Frontal cortex (tissue), 4 donors: ENCODE data around the gene QRICH1. TPM values are rescaled to one million over a fixed set of nuclear protein-coding genes. Genes with fewer than 3 reads are reported as not detected.

Experiments used
- DNase-seq, 2 donors: peaks; one replicate each; pipeline ENCODE4 v3.0.0; 2012; ENCODE audit warnings: low spot score in 2 of 2
- FAIRE-seq: peaks from 2 replicates; lab custom pipeline; 2012; peaks lifted over from hg19 to GRCh38; lab: Jason Lieb, UNC
- total RNA-seq: library from RNA; depleted of rRNA; stranded (reverse); fragments of >200 nt; gene quantifications from one replicate; pipeline ENCODE4 v1.2.3, GENCODE V29; 2014
- donor health status: control.
- donor health status: control.
- donor health status: control.

Gene QRICH1
- total RNA-seq, 1 donor from 2014 or later = 148 TPM

DNA sequence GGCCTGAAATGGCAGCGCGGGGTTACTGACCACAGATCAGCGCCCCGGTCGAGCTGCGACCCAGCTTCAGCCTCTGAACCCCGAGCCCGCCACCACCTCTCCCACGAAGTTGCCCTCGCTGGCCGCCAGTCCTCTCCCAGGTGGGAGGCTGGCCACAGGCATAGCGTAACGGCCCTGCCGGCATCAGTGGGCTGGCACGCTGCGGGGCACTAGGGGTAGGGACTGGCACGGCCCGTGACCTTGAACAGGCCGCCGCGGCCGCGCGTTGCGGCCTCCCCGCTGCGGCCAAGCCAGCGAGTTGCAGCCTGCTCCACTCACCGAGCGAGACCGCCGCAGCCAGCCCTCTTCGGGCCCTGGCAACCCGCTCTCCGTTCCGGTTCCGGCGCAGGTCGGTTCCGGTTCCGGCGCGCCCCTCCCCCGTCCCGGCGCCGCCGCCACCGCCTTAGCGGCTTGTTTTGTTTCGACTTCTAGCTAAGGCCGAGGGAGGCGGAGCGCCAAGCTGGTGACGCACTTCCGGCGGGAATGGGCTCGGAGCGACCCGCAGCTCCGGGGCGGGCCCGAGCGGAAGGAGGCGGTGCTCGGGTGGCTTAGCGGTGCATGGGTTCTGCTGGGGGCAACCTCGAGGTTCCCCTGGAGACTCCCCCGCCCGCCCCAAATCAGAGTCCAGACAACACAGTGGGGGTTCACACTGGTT lies 26.7 kb upstream of the QRICH1 start, which contains the start of gene USP19:
Gene USP19 (minus strand): TSS at position 386 of the 694 bp plus-strand sequence. CDS start 1,678 bp downstream, outside the sequence.
- peak; percentile 96 to 99 for DNase-seq
- peak; percentile 23 for FAIRE-seq

DNA sequence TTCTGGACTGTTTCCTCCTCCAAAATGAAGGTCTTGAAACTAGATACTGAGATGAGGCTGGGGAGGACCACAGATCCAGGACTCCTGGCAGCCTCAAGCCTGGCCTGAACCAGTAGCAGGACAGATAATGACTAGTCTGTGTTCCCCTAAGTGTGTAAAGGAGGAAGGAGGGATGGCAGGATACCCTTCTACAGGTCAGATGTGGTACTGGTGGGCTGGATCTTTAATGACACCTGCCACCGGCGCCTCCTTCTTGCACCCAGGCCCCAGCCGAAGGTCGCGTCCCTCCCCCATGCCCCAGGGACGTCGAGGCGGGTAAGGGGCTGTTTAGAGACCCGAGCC lies 26.2 kb upstream of the QRICH1 start:
- no peak for FAIRE-seq
- no peak for DNase-seq

DNA sequence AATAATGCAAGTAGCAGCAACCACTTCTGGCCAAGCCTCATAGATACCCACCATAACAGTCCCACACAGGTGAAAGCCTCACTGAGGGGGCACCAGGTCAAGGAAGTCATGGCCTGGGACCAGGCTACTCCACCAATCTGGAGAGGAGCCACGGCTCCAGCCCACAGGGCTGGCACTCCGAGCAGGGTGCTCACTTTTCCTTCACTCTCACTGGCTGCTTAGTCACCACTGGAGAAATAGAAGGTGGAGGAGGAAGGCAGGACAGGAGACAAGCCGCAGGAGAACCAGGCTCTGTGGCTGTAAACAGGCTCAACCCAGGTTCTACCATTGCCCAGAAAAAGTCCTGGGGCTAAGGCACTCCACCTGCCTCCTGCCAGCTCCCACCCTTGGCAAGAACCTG lies 25.6 kb upstream of the QRICH1 start:
- FAIRE-seq (no peak), DNase-seq (no peak)

DNA sequence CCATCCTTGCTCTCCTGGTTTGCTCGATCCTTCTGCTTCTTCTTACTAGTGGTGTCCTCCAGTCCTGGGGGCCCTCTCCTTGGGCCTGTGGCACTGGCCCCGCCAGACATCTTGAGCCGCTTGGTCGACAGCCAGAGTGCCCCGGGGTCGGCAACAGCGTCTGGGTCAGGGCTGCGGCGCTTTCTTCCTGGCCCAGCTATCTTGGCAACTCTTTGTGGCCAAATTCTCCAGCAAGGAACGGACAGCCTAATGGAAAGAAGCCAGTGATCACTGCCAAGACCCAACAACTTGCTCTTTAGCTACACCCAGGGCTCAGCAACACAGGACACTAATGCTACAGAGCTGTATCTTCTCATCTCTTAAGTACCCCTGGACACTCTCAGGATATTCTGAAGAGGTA lies 25.2 kb upstream of the QRICH1 start:
- FAIRE-seq = no peak
- no peak for DNase-seq

DNA sequence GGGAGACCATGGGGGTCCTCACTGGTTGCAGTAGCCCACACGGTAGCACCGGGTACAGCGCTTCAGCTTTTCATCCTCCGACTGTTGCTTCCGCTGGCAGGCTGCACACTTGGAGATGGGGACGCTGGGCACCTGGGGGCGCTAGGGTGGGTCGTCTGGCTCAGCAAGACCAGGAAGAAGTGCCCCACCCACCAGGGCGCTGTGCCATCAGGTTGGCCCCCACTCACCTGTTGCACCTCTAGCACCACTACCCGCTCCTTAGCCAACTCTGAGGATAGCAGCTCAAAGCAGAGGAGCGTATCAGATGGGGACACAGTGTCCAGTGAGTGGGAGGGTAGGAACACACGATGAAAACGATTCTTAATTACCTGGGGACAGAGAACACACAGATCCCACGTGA lies 18.4 kb upstream of the QRICH1 start:
- FAIRE-seq = no peak
- no peak for DNase-seq

DNA sequence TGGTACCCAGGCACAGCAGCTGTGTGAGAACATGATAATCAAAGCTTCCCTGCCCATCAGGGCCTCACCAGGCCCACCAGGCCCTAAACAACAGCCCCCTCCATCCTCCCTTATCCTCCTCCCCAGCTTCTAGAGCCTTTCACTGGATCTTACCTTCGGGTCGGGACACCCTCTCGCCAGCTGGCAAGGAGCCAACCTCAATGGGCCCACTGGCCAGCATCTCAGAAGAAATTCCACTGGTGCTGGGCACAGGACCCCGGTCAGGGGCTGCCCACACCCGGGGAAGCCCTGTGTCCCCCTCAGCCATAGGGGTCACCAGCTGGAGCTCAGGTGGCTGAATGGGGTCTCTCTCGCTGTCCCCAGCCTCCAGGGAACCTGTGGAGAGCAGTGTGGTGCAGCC lies 17.5 kb upstream of the QRICH1 start:
- no peak for FAIRE-seq

DNA sequence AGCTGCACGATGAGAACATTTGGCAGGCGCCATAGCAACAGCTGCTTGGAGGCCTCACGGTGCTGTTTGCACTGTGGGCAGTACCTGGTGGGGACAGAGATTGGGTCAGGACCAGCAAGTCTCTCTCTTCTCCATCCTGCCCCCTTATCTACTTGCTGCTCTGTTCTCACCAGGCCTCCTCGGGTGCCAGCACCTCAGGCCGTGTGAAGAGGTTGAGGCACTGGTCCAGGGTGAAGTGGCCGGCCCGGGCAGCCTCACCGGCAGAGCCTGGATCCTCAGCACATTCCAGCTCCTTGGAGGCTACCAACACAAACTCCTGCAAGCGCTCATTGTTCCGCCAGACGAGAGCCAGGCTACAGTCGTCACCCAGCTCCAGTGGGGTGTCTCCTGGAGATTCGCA lies 16.9 kb upstream of the QRICH1 start:
- FAIRE-seq (no peak), DNase-seq (no peak)

More for the DNA sequence above, 17.5 kb upstream of the QRICH1 start:
- no peak for DNase-seq

DNA sequence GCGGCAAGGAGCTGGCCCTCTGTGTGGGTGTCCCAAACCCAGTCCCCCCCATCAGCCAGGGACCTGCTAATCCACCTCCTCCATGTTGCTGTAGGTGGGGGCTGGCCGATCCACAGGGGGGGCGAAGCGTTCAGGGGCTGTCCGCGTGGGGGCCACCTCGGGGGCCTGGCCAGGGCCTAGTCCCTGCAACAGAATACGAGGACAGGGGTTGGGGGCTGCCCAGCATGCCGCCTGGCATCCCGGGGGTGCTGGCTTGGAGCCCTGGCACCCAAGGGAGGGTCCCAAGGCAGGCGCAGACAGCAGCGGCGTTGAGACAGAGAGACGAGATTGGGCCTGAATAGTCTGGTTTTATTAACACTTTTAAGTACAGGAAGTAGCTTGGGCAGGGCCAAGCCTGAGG lies 14.5 kb upstream of the QRICH1 start:
- no peak for DNase-seq
- FAIRE-seq = no peak

DNA sequence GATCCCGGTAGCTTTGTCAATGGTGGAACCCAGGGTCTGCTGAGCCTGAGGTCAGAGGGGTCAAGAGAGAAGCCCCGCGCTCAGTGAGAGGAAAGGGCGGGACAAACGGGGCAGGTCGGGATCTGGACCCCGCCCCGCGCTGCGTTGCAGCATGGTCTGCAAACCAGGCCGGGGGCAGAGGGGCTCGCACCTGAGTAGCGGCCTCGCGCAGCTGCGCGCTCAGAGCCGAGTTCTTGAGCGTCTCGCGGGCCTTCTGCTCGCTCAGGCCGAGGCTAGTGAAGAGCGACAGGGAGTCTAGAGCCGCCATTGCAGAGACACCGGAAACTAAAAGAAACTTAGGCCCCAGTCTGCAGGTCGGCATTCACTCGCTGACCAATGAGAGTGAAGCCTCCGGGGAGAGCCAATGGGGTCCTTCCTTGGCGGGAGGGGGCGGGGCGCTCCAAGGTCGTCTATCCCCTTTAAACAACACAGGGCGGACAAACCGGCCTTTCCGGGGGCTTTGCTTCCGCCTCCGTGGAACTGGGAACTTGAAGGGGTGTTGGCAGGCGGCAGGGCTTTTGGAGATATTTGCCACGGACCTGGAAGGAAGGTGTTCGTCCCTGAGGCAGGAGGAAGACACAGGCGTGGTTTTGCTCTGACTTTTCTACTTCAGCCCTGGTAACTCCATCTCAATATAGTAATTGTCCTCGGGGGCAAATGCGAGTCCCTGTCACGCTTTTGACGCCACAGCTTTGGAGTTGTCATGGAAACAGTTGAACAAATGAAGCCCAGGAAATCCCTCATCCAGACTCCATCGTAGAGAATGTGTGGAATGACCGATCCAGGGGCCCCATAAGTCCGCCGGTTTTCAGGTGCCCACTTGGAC lies 10.8 kb upstream of the QRICH1 start, which contains the start of gene QARS1:
Gene QARS1 (minus strand): TSS at position 331 of the 865 bp plus-strand sequence. CDS start 24 bp downstream, at position 307.
- FAIRE-seq (no peak), DNase-seq (peak; percentile 89 to 96)

DNA sequence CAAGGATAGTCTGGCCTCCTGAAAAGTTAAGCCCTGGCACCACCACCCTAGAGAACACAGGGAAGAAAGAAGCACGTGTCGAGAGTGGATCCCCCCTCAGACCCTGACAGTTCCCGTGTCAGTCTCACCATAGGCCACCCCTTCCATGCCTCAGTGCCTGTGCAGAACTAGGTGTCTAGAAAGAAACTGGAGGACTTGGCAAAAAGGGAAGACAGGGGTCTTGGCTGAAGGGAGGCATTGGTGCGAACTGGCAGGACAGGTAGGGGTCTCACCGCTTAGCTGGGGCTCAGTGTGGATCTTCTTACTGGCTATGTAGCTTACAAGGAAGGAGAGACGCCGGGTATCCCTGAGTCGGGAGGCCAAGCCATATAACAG lies 10.2 kb upstream of the QRICH1 start:
- FAIRE-seq (no peak), DNase-seq (no peak)

DNA sequence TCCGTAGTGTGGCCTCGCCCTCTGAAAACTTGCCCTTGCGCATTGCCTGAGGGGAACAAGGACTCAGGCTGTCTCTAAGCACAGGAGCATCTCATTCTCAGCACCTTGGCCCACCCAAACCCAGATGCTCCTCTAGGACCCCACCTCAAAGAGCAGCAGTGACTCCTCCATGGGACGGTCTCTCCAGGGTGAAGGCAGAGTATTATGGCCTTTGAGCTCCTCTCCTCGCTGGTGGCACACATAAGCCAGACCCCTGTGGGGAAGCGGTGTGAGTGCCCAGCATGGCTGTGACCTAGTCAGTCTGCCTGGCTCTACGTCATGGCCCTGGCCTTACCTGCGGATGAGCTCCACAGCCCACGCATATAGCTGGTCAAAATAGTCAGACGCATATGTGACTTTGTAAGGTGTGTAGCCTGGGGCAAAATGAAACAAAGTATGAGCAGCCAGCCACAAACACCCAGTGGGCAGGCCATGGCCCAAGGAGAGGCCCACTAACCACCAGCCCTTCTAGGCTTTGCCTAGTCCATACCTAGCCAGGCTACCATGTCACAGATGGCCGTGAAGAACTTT lies 6.3 kb upstream of the QRICH1 start:
- no peak for DNase-seq
- no peak for FAIRE-seq

DNA sequence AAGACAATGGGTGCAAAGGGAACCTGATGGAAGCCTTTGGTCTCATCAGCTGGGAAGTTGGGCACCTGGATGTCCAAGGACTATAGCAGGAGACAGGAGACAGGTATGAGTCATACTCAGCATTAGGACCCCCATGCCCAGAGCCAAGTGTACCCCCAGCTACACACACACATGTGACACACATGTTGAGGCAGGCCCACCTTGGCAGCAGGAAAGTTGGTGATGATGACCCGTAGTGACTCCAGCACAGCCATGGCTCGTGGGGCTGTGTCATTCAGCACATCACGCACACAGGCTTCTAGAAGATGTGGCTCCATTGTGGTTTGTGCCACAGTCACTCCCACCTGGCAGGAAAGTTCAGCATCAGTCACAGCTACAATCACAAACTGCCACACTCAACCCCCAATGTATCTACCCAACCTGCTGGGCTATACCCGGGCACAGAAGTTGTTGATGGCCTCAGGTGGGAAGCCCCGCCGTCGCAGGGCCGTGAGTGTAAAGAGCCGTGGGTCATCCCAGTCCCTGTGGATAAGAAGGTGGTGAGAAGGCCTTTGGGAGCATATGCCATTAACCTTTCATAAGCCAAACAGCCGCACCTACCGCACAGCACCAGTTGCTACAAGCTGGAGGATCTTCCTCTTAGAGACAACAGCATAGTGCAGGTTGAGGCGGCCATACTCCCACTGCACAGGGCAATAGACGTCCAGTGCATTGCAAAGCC lies 5.2 kb upstream of the QRICH1 start:
- no peak for FAIRE-seq
- no peak for DNase-seq

DNA sequence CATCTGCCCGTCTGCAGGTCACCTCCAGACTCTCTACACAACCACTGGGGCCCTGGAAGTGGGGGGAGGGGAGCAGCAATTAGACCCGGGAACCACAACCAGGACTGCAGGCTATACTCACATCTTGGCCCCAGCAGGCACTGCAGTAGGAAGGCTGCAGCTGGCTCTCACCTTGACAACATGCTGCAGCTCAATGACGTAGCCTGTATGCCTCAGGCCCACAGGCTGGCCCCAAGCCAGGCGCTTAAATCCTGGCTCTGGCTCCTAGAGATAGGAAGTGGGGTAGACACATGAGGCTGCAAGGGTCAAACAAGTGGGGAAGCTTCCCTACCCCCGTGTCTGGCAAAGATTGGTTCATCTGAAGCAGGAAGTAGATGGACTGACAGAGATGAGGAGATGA lies 4.6 kb upstream of the QRICH1 start:
- FAIRE-seq (no peak), DNase-seq (no peak)

DNA sequence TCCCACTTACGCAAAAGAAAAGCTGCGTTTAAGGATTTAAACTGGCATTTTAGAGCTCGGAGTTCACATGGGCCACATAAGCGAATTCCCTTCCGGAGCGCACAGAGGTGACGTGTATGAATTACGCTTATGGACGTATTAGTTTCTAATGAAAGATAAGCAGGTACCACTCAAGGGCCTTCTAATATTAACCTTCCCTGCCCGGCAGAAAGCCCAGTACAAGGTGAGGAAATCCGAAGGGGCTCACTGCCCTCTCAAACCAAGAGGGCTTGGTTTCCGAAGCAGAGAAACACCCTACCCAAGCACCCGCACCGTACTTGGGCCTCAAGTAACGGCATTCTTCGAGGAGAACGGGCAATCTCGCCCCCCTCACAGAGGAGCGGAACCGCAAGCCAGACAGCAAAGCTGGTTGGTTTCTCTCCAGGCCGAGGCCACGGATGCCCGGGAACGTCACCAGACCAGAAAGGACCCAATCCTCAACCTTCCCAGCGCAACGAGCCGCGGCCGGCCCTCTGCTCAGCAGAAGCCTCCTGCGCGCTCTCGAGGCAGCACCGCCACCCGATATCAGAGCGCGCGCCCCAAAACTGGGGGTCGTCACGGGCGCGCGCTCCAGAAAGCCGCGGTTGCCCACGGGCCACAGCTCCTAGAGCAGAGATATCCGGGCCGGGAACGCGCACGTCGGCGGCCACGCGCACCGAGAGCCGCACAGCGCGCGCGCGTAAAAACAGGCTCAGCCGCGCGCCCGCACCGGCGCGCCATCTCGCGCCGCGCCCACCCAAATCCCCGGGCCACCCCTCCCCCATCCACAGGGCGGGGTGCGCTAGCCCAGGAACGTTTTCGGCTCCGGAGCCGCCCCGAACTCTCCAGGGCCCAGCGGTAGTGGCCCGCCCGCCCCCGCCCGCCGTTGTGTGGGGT lies 676 bp downstream of the QRICH1 start:
- peak; percentile 64 to 73 for DNase-seq
- FAIRE-seq = no peak

DNA sequence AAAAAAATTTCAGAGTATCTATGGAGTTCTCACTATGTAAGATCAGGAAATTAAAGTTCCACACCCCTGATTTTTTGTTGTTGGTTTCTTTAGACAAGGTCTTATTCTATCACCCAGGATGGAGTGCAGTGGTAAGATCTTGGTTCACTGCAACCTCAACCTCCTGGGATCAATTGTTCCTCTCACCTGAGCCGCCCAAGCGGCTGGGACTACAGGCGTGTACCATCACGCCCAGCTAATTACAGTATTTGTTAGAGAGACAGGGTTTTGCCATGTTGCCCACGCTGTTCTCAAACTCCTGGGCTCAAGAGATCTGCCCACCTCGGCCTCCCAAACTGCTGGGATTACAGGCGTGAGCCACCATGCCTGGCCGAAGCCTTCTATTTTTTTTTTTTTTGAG lies 12.4 kb downstream of the QRICH1 start:
- DNase-seq (no peak), FAIRE-seq (no peak)

DNA sequence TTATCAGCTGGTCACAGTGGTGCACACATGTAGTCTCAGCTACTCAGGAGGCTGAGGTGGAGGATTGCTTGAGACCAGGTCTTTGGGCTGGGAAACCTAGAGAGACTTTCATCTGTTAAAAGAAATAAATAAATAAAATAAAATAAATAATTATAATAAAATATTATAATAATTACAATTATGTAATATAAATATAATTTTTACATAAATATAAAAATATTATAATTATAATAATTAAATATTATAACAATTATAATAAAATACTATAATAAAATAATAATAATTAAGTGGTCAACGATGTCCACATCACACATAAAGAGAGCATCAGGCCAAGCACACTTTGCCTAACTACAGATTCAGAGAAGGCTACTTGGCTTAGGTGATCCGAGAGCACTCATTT lies 14.6 kb downstream of the QRICH1 start:
- FAIRE-seq = no peak
- DNase-seq = no peak

DNA sequence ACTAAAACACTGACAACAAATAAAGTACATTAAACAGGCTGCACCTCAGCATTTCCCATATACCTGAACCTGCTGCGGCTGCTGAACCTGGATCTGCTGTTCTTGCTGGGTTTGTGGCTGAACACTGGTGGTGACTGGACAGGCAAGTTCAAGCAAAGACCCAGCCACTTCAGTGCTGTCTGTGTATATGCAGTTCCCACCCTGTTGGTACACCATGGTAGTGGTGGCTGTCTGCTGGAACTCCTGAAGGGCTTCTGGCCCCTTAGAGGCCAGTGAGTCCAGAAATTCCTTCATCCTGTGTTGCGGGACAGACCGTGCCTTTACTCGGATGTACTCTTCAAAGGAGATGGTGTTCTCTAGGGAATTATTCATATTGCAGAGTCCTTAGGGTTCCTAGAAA lies 17.2 kb downstream of the QRICH1 start:
- DNase-seq = no peak
- FAIRE-seq = no peak

DNA sequence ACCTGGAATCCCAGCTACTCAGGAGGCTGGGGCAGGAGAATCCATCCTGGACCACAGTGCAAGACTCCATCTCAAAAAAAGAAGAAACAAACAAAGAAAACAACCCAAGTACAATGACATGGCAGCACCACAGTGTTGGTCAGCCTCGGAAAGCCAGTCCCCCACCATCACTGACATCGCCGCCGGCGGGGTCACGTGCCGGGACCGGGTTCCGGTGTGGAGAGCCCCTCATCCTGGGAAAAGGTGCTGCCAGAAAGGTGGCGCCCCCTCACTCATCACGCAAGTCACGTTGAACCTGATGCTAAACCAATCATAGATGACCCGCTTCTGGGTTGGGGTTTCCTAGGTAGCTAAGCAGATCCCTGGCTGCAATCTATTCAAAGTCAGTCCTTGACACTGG lies 17.8 kb downstream of the QRICH1 start:
- DNase-seq (no peak), FAIRE-seq (no peak)

DNA sequence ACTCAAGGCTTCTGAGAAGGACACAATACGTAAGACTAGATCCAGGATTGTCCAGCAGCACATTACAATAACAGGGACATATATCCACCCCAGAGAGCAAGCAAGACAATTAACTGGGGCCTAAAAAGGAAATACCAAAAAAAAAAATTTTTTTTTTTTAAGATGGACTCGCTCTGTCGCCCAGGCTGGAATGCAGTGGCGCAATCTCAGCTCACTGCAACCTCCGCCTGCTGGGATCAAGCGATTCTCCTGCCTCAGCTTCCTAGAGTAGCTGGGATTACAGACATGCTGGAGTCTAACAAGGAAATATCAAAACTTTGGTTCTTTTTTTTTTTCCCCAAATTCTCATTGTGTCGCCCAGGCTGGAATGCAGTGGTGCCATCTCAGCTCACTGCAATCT lies 35.9 kb downstream of the QRICH1 start:
- DNase-seq (no peak), FAIRE-seq (no peak)
